ENCODE measurements around the gene ATP2A2.

The ATP2A2 gene

DNA sequence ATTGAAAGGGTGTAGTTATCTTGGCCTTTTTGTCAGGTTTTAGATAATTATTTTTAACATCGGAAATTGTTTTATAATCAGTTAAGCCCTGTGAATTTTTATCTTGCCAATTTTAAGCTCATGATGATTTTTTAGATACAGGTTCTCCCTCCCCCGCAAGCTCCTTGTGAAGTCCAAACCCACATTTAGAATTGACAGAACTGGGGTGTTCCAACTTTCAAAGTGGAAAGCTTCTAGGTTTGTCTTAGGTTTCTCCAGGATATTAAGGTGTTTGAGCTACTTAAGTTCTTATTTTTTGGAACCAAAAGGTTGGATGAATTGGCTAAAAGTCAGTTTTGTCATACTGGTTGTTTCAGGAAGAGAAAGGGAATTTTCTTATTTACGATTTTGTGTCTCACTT is 49.1 kb downstream of the ATP2A2 start:
- DNase-seq (ENCODE audit: low read depth), result no peak
- TF ChIP-seq CTCF (IDR thresholded peaks at IDR 0.05; ENCODE audit: insufficient read depth, low read depth, low read length, missing control alignments), result no peak
- no peak overlapping the region for H3K4me3 ChIP-seq (ENCODE audit: low read length)

DNA sequence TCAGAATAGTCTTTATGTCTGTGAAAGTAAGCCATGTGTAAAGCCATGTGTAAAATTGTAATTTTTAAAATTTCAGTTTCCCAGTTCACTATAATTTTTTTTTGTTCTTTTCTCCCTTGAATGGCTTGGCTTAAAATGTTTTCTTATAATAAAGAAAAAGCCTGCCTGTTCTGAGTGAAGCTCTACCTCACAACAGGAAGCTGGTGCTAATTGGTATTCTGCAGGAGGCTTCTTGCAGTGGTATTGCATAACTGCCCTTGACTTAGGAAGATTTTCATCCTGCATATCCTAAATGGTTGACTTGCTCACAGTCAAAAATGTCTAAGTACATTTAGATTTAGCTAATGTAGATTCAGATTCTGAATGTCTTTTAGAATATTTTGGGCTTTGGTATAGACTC is 49.5 kb downstream of the ATP2A2 start:
- peak; percentile 62 for DNase-seq (ENCODE audit: low read depth)
- TF ChIP-seq CTCF (IDR thresholded peaks at IDR 0.05; ENCODE audit: insufficient read depth, low read depth, low read length, missing control alignments), result no peak
- H3K4me3 ChIP-seq (ENCODE audit: low read length), result no peak overlapping the region

- H3K4me3 ChIP-seq (ENCODE audit: low read length), result no peak overlapping the region
- DNase-seq (ENCODE audit: low read depth), result no peak
- no peak for TF ChIP-seq CTCF (IDR thresholded peaks at IDR 0.05; ENCODE audit: insufficient read depth, low read depth, low read length, missing control alignments)
Observed at GRCh38 chr12:110333201-110333600, 52.2 kb downstream of the ATP2A2 start.

- H3K4me3 ChIP-seq (ENCODE audit: low read length), result no peak overlapping the region
- DNase-seq (ENCODE audit: low read depth), result no peak
- TF ChIP-seq CTCF (IDR thresholded peaks at IDR 0.05; ENCODE audit: insufficient read depth, low read depth, low read length, missing control alignments), result no peak
Observed at GRCh38 chr12:110335481-110336045, 54.5 kb downstream of the ATP2A2 start.

- no peak for TF ChIP-seq CTCF (IDR thresholded peaks at IDR 0.05; ENCODE audit: insufficient read depth, low read depth, low read length, missing control alignments)
- no peak for DNase-seq (ENCODE audit: low read depth)
- no peak overlapping the region for H3K4me3 ChIP-seq (ENCODE audit: low read length)
Observed at GRCh38 chr12:110337912-110338710, 57.1 kb downstream of the ATP2A2 start.

DNA sequence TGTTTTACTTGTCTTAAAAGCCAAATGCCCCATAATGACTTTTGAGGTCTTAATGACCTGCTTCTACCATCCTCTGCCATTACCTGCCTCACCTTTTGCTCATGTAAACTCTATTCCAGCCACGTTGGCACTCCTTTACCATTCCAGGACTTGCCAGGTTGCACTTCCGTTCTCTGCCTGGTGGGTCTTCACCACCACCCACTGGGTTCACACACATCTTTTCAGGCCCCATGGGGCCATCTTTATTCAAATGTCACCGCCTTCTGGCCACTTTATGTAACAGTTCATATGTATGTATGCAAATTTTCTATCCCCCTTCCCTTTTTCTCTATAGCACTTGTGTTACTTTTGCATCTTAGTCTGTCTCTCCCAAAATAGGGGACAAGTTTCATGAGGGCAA is 57.7 kb downstream of the ATP2A2 start:
- DNase-seq (ENCODE audit: low read depth), result no peak
- TF ChIP-seq CTCF (IDR thresholded peaks at IDR 0.05; ENCODE audit: insufficient read depth, low read depth, low read length, missing control alignments), result peak; percentile 17
- H3K4me3 ChIP-seq (ENCODE audit: low read length), result no peak overlapping the region
